H9 (cell line): ENCODE results near the gene ISG15. TPM values are rescaled to one million over a fixed set of nuclear protein-coding genes. Genes with fewer than 3 reads are reported as not detected.
"Not testable (repeated sequence)": the region's sequence is repeated elsewhere in the genome, so short reads cannot be mapped to it uniquely, and the experiment has no call there.

ENCODE experiments used
- DNase-seq: peaks from one replicate; pipeline ENCODE4 v3.0.0-alpha.2; 2017
- H2AFZ ChIP-seq: one replicate; pipeline ENCODE4 v1.6.1; 2013; ENCODE audit warnings: mild to moderate bottlenecking, low read length, control low read depth, moderate library complexity
- H2AK5ac ChIP-seq: 2 replicates; pipeline ENCODE4 v1.6.1; 2013; ENCODE audit warnings: low read length, control low read depth, mixed read lengths; ENCODE audit not compliant: insufficient read length
- H2BK120ac ChIP-seq: one replicate; pipeline ENCODE4 v1.6.1; 2013; ENCODE audit warnings: low read depth, mild to moderate bottlenecking, low read length, control low read depth, inconsistent platforms; ENCODE audit not compliant: poor library complexity, severe bottlenecking
- H2BK12ac ChIP-seq: 2 replicates; pipeline ENCODE4 v1.6.1; 2013; ENCODE audit warnings: low read length, control low read depth, mixed read lengths, low read depth; ENCODE audit not compliant: insufficient read length
- H2BK15ac ChIP-seq: 2 replicates; pipeline ENCODE4 v1.6.1; 2013; ENCODE audit warnings: low read depth, low read length, control low read depth
- H2BK20ac ChIP-seq: one replicate; pipeline ENCODE4 v1.6.1; 2013; ENCODE audit warnings: low read depth, mild to moderate bottlenecking, low read length, control low read depth, inconsistent platforms; ENCODE audit not compliant: poor library complexity, severe bottlenecking
- H2BK5ac ChIP-seq: 2 replicates; pipeline ENCODE4 v1.6.1; 2013; ENCODE audit warnings: low read length, control low read depth, mixed read lengths; ENCODE audit not compliant: insufficient read length
- H3K14ac ChIP-seq: 2 replicates; pipeline ENCODE4 v1.6.1; 2013; ENCODE audit warnings: low read length, control low read depth; ENCODE audit not compliant: insufficient read depth
- H3K18ac ChIP-seq: 2 replicates; pipeline ENCODE4 v1.6.1; 2013; ENCODE audit warnings: low read depth, mild to moderate bottlenecking, mixed read lengths, low read length, control low read depth; ENCODE audit not compliant: insufficient read length
- H3K23ac ChIP-seq: 2 replicates; pipeline ENCODE4 v1.6.1; 2013; ENCODE audit warnings: low read length, control low read depth, mixed read lengths, low read depth; ENCODE audit not compliant: insufficient read length
- H3K23me2 ChIP-seq: 2 replicates; pipeline ENCODE4 v1.6.1; 2013; ENCODE audit warnings: low read depth, mild to moderate bottlenecking, mixed read lengths, low read length, control low read depth; ENCODE audit not compliant: insufficient read length, poor library complexity, severe bottlenecking
- H3K27ac ChIP-seq: 2 replicates; pipeline ENCODE4 v1.5.1; 2013; ENCODE audit warnings: low read length, control low read depth, mixed read lengths, low read depth; ENCODE audit not compliant: insufficient read length
- H3K27me3 ChIP-seq: 2 replicates; pipeline ENCODE4 v1.6.1; 2013; ENCODE audit warnings: low read length, control low read depth, inconsistent platforms; ENCODE audit not compliant: insufficient read depth
- H3K4ac ChIP-seq: 2 replicates; pipeline ENCODE4 v1.6.1; 2013; ENCODE audit warnings: low read depth, mild to moderate bottlenecking, control low read depth, inconsistent platforms, low read length, moderate library complexity
- H3K4me1 ChIP-seq: 2 replicates; pipeline ENCODE4 v1.6.1; 2013; ENCODE audit warnings: low read length, control low read depth, inconsistent platforms; ENCODE audit not compliant: insufficient read depth
- H3K4me2 ChIP-seq: 2 replicates; pipeline ENCODE4 v1.6.1; 2013; ENCODE audit warnings: low read length, control low read depth, mixed read lengths; ENCODE audit not compliant: insufficient read length, insufficient read depth
- H3K56ac ChIP-seq: 2 replicates; pipeline ENCODE4 v1.6.1; 2013; ENCODE audit warnings: low read depth, mild to moderate bottlenecking, mixed read lengths, low read length, control low read depth; ENCODE audit not compliant: insufficient read length
- H3K79me1 ChIP-seq: 2 replicates; pipeline ENCODE4 v1.6.1; 2013; ENCODE audit warnings: low read depth, mild to moderate bottlenecking, moderate library complexity, low read length, control low read depth, inconsistent platforms; ENCODE audit not compliant: insufficient read depth, poor library complexity, severe bottlenecking
- H3K79me2 ChIP-seq: 2 replicates; pipeline ENCODE4 v1.6.1; 2013; ENCODE audit warnings: low read length, control low read depth, inconsistent platforms; ENCODE audit not compliant: insufficient read depth
- H3K9ac ChIP-seq: 2 replicates; pipeline ENCODE4 v1.6.1; 2013; ENCODE audit warnings: low read length, control low read depth, mixed read lengths; ENCODE audit not compliant: insufficient read length; ENCODE audit errors: extremely low read depth
- H3K9me3 ChIP-seq: one replicate; pipeline ENCODE4 v1.6.1; 2013; ENCODE audit warnings: low read depth, low read length, inconsistent platforms; ENCODE audit not compliant: control insufficient read depth
- H3T11ph ChIP-seq: one replicate; pipeline ENCODE4 v1.6.1; 2013; ENCODE audit warnings: mild to moderate bottlenecking, low read length, control low read depth, inconsistent platforms
- H4K20me1 ChIP-seq: one replicate; pipeline ENCODE4 v1.6.1; 2013; ENCODE audit not compliant: control insufficient read depth, insufficient read length, insufficient read depth
- H4K5ac ChIP-seq: 2 replicates; pipeline ENCODE4 v1.6.1; 2013; ENCODE audit warnings: low read depth, mild to moderate bottlenecking, mixed read lengths, low read length, control low read depth; ENCODE audit not compliant: insufficient read length
- H4K8ac ChIP-seq: replicated peaks from 2 replicates; pipeline ENCODE4 v1.6.1; 2013; ENCODE audit warnings: low read length, control low read depth, mixed read lengths, low read depth; ENCODE audit not compliant: insufficient read length
- H4K91ac ChIP-seq: 2 replicates; pipeline ENCODE4 v1.6.1; 2013; ENCODE audit warnings: low read depth, mild to moderate bottlenecking, moderate library complexity, mixed read lengths, low read length, control low read depth; ENCODE audit not compliant: insufficient read length
- H3K27ac Mint-ChIP-seq, 3 experiments: 2 replicates in 2 of 3; 3 replicates in 1 of 3; pipeline ENCODE4 v1.8.0; 2020 to 2021; ENCODE audit warnings: mixed read lengths in 3 of 3, mild to moderate bottlenecking in 1 of 3, moderate library complexity in 1 of 3
- H3K27me3 Mint-ChIP-seq: 2 replicates; pipeline ENCODE4 v1.8.0; 2021; ENCODE audit warnings: low read depth, mild to moderate bottlenecking, moderate library complexity, mixed read lengths
- H3K36me3 Mint-ChIP-seq, 3 experiments: 2 replicates in 2 of 3; 3 replicates in 1 of 3; pipeline ENCODE4 v1.8.0; 2020 to 2021; ENCODE audit warnings: low read depth in 3 of 3, mixed read lengths in 3 of 3; ENCODE audit not compliant: insufficient read depth in 1 of 3
- H3K4me1 Mint-ChIP-seq, 2 experiments: 2 replicates each; pipeline ENCODE4 v1.8.0; 2020; ENCODE audit warnings: mixed read lengths in 2 of 2
- H3K4me3 Mint-ChIP-seq, 2 experiments: 2 replicates in 1 of 2; 3 replicates in 1 of 2; pipeline ENCODE4 v1.8.0; 2020 to 2021; ENCODE audit warnings: mild to moderate bottlenecking in 2 of 2, mixed read lengths in 2 of 2, moderate library complexity in 1 of 2
- H3K9me3 Mint-ChIP-seq, 2 experiments: 2 replicates in 1 of 2; 3 replicates in 1 of 2; pipeline ENCODE4 v1.8.0; 2020; ENCODE audit warnings: mild to moderate bottlenecking in 2 of 2, mixed read lengths in 2 of 2, moderate library complexity in 1 of 2
- WGBS: extraction: QIAGEN DNeasy Blood & Tissue Kit; methylation state at CpG from one replicate; pipeline ENCODE4 v1.1.7; 2013; ENCODE audit warnings: missing lambda C conversion rate, low lambda C conversion rate, mixed read lengths; ENCODE audit not compliant: insufficient read length; ENCODE audit errors: extremely low coverage; 5-methylcytosine and 5-hydroxymethylcytosine counted together
- total RNA-seq: library from RNA; stranded (reverse); gene quantifications from 2 replicates; pipeline ENCODE4 v1.2.1, GENCODE V29; 2021
- TF ChIP-seq, protein P1 (sequence below): fragments of 200-600 bp; sonication (generic); conservative IDR thresholded peaks from 3 replicates; pipeline ENCODE4 v1.8.0; 2021; ENCODE audit warnings: antibody characterized with exemption, mild to moderate bottlenecking

ISG15 gene
- total RNA-seq, 1 experiment from 2014 or later, result 39.7 TPM

DNA sequence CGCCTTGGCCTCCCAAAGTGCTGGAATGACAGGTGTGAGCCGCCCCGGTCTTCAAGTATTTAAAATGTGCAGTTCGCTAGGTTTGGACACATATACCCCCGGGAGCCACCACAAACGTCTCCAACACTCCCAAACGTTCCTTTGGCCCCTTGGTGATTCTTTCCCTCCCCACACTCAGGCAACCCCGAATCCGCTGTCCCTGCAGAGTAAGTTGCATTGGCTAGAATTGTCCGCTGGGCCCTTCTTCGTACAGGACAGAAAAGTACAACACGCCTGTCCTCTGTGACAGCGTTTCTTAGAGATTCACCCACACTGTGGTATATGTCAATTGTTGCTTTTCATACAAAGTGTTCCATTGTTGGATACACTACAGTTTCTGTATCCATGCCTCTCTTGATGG, 28.2 kb upstream of the ISG15 start:
- Mint-ChIP-seq H3K27ac (no peak overlapping the region), H3K9me3 (peaks cover 4 to 11% of the 10 kb centered on the region in 2 experiments; a peak in 4 of 5 replicates), H3K27me3 (peaks cover 91% of the 10 kb centered on the region), H3K4me1 (no peaks in the 10 kb centered on the region), H3K36me3 (no peaks in the 10 kb centered on the region; a peak in 1 of 7 replicates), H3K4me3 (no peak overlapping the region)
- no peak overlapping the region for H3T11ph ChIP-seq
- no peak overlapping the region for H2AFZ ChIP-seq
- H2AK5ac ChIP-seq, result no peak overlapping the region
- H3K14ac ChIP-seq, result no peak overlapping the region
- no peak overlapping the region for H4K91ac ChIP-seq
- H2BK120ac ChIP-seq, result no peak overlapping the region
- no peak overlapping the region for H2BK15ac ChIP-seq
- no peaks in the 10 kb centered on the region for H3K4me1 ChIP-seq
- peaks cover 2% of the 10 kb centered on the region; the same call in 1 of the 2 replicates for H3K27me3 ChIP-seq
- no peaks in the 10 kb centered on the region for H3K79me1 ChIP-seq
- H3K56ac ChIP-seq, result no peak overlapping the region
- no peaks in the 10 kb centered on the region for H3K23me2 ChIP-seq
- TF ChIP-seq, protein P1, sequence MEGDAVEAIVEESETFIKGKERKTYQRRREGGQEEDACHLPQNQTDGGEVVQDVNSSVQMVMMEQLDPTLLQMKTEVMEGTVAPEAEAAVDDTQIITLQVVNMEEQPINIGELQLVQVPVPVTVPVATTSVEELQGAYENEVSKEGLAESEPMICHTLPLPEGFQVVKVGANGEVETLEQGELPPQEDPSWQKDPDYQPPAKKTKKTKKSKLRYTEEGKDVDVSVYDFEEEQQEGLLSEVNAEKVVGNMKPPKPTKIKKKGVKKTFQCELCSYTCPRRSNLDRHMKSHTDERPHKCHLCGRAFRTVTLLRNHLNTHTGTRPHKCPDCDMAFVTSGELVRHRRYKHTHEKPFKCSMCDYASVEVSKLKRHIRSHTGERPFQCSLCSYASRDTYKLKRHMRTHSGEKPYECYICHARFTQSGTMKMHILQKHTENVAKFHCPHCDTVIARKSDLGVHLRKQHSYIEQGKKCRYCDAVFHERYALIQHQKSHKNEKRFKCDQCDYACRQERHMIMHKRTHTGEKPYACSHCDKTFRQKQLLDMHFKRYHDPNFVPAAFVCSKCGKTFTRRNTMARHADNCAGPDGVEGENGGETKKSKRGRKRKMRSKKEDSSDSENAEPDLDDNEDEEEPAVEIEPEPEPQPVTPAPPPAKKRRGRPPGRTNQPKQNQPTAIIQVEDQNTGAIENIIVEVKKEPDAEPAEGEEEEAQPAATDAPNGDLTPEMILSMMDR, result no peak
- WGBS, result no CpG with 5 or more reads among the region's 13 CpGs
- H3K4ac ChIP-seq, result no peak overlapping the region
- no peak overlapping the region for H3K23ac ChIP-seq
- no peaks in the 10 kb centered on the region for H3K79me2 ChIP-seq
- H4K20me1 ChIP-seq, result no peaks in the 10 kb centered on the region
- H3K18ac ChIP-seq, result no peak overlapping the region
- no peak overlapping the region for H4K8ac ChIP-seq
- no peak overlapping the region for H3K9ac ChIP-seq
- no peak overlapping the region for H2BK20ac ChIP-seq
- H3K27ac ChIP-seq, result no peak overlapping the region
- H2BK5ac ChIP-seq, result no peak overlapping the region
- no peak overlapping the region for H3K4me2 ChIP-seq
- no peak overlapping the region for H2BK12ac ChIP-seq
- DNase-seq, result no peak
- H3K9me3 ChIP-seq, result no peaks in the 10 kb centered on the region
- no peak overlapping the region for H4K5ac ChIP-seq

DNA sequence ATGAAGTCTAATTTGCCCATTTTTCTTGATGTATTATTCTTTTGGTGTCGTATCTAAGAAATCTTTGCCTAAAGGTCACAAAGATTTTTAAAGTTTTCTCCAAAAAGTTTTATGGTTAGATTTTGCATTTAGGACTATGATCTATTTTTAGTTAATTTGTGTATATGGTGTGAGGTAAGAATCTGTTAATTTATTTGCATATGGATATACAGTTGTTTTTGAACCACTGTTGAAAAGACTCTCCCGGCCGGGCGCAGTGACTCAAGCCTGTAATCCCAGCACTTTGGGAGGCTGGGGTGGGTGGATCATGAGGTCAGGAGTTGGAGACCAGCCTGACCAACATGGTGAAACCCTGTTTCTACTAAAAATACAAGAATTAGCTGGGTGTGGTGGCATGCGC, 25.2 kb upstream of the ISG15 start:
- not testable (repeated sequence) for H3K4ac ChIP-seq, H4K20me1 ChIP-seq, H3K27ac Mint-ChIP-seq, H3K4me2 ChIP-seq, H3K23me2 ChIP-seq, H3K4me1 ChIP-seq, H3K14ac ChIP-seq, H2BK15ac ChIP-seq, DNase-seq, H3K18ac ChIP-seq, H3K79me1 ChIP-seq, H3K27ac ChIP-seq, H3K36me3 Mint-ChIP-seq, H4K8ac ChIP-seq, H3K4me1 Mint-ChIP-seq, H3K27me3 ChIP-seq, H4K91ac ChIP-seq, H3K79me2 ChIP-seq, H2AK5ac ChIP-seq, H3K4me3 Mint-ChIP-seq, H3K9ac ChIP-seq, H3K56ac ChIP-seq, H2BK20ac ChIP-seq, H2BK5ac ChIP-seq, H3T11ph ChIP-seq, H3K9me3 ChIP-seq, H2BK120ac ChIP-seq, H2AFZ ChIP-seq, H2BK12ac ChIP-seq, H3K23ac ChIP-seq, H4K5ac ChIP-seq
- no CpG with 5 or more reads among the region's 5 CpGs for WGBS
- Mint-ChIP-seq H3K9me3 (peaks cover 21 to 23% of the 10 kb centered on the region in 2 experiments), H3K27me3 (peaks cover 95% of the 10 kb centered on the region)
